Epithelial cell of esophagus (primary cell): ENCODE results near the gene ADCY4.

Experiments used
- DNase-seq: peaks from one replicate; pipeline ENCODE4 v3.0.0; 2010; ENCODE audit warnings: low read depth
- H3K4me3 ChIP-seq: 2 replicates; pipeline ENCODE4 v1.5.1; 2011; ENCODE audit warnings: mild to moderate bottlenecking, low read length, control low read depth
- TF ChIP-seq, protein P1 (sequence below): IDR thresholded peaks from 2 replicates; pipeline ENCODE4 v1.5.1; 2011; ENCODE audit warnings: low read depth, mild to moderate bottlenecking, low read length, control low read depth, inconsistent platforms; ENCODE audit not compliant: insufficient read depth; ENCODE audit errors: missing control alignments

Gene ADCY4

GRCh38 chr14:24269368-24269767, 65.5 kb downstream of the ADCY4 start:
- DNase-seq, result no peak
- no peak overlapping the region for H3K4me3 ChIP-seq
- TF ChIP-seq, protein P1, sequence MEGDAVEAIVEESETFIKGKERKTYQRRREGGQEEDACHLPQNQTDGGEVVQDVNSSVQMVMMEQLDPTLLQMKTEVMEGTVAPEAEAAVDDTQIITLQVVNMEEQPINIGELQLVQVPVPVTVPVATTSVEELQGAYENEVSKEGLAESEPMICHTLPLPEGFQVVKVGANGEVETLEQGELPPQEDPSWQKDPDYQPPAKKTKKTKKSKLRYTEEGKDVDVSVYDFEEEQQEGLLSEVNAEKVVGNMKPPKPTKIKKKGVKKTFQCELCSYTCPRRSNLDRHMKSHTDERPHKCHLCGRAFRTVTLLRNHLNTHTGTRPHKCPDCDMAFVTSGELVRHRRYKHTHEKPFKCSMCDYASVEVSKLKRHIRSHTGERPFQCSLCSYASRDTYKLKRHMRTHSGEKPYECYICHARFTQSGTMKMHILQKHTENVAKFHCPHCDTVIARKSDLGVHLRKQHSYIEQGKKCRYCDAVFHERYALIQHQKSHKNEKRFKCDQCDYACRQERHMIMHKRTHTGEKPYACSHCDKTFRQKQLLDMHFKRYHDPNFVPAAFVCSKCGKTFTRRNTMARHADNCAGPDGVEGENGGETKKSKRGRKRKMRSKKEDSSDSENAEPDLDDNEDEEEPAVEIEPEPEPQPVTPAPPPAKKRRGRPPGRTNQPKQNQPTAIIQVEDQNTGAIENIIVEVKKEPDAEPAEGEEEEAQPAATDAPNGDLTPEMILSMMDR, result no peak
